Measurements from ENCODE around the gene PRR23B. TPM values are rescaled to one million over a fixed set of nuclear protein-coding genes. Genes with fewer than 3 reads are reported as not detected.

Gene PRR23B
- total RNA-seq, 4 donors from 2014 or later = not detected

GRCh38 chr3:138974462-138974861 is 46.3 kb downstream of the PRR23B start:
- no peak for TF ChIP-seq CTCF (IDR thresholded peaks at IDR 0.05)
- DNase-seq (ENCODE audit: low spot score) (no peak), ATAC-seq (ENCODE audit: low FRiP score) (no peak)

- no peak for TF ChIP-seq CTCF (IDR thresholded peaks at IDR 0.05)
- DNase-seq (ENCODE audit: low spot score) (no peak), ATAC-seq (ENCODE audit: low FRiP score) (no peak)
Measured at GRCh38 chr3:138972941-138973340, 47.8 kb downstream of the PRR23B start.

- no peak for ATAC-seq (ENCODE audit: low FRiP score)
- no peak for TF ChIP-seq CTCF (IDR thresholded peaks at IDR 0.05)
- DNase-seq (ENCODE audit: low spot score) = no peak
Measured at GRCh38 chr3:138971766-138972320, 48.9 kb downstream of the PRR23B start.

Other genes with a start within 250 kb of the PRR23B start
- 10 to 100 TPM; 20.6 to 42.8 (median 22.4) TPM for gene PIK3CB, start 186.0 kb downstream of the PRR23B start, total RNA-seq
- not detected for gene FOXL2, start 73.8 kb downstream of the PRR23B start, total RNA-seq
- gene FOXL2NB, start 73.7 kb downstream of the PRR23B start, total RNA-seq = not detected
- gene PRR23A, start 14.7 kb downstream of the PRR23B start, total RNA-seq = not detected
- not detected for gene PRR23C, start 24.0 kb upstream of the PRR23B start, total RNA-seq

Data from omental fat pad (tissue), 4 donors.